K562 (cell line): ENCODE results near the gene DPP9. TPM values are rescaled to one million over a fixed set of nuclear protein-coding genes. Genes with fewer than 3 reads are reported as not detected.
A peak's percentile ranks its signal among the peaks of the same experiment; 100 is the strongest.

Source experiments
- ATAC-seq: fragments of 200-7000 bp; cut with Tn5 transposase; 3 replicates; pipeline ENCODE4 v1.9.1; 2020; ENCODE audit warnings: moderate library complexity
- BruUV-seq: library from RNA; stranded (reverse); fragments of 400-500 nt; replicated peaks from 2 replicates; lab custom pipeline; 2021; lab: Mats Ljungman, UMichigan
- CTCF ChIA-PET: fragments of 300-600 bp; formaldehyde crosslinking; extraction: SDS; loops from one replicate; lab custom pipeline; 2021; ENCODE audit warnings: low intra/inter-chr PET ratio; lab: Yijun Ruan, JAX
- POLR2A ChIA-PET: fragments of 300-600, 350-650 bp; sonication (Branson Sonifier 250); formaldehyde crosslinking; extraction: SDS; loops from one replicate; lab custom pipeline; 2021; ENCODE audit warnings: antibody characterized with exemption, inconsistent platforms; lab: Yijun Ruan, JAX
- DNase-seq, 4 experiments: peaks; one replicate each; pipeline versions ENCODE4 v3.0.0 to v3.0.0-alpha.2; 2011 to 2018; ENCODE audit warnings: low spot score in 3 of 4, mixed read lengths in 3 of 4; ENCODE audit errors: extremely low read depth in 1 of 4
- FAIRE-seq: peaks from 2 replicates; lab custom pipeline; 2011; peaks lifted over from hg19 to GRCh38; lab: Jason Lieb, UNC
- H2AFZ ChIP-seq: 2 replicates; pipeline ENCODE4 v1.6.0; 2011; ENCODE audit warnings: low read depth, low read length, control low read depth, inconsistent platforms
- H3K27ac ChIP-seq: fragments of 200-600 bp; 3 replicates; pipeline ENCODE4 v1.8.0; 2011; ENCODE audit warnings: low read depth, mild to moderate bottlenecking, control low read depth, inconsistent platforms, low read length, moderate library complexity, mixed read lengths; ENCODE audit errors: extremely low read depth
- H3K27me3 ChIP-seq, 2 experiments: fragments of 300-600 bp in 1 of 2; 2 replicates in 1 of 2; 3 replicates in 1 of 2; pipeline versions ENCODE4 v1.6.0 to v1.8.0; 2011; ENCODE audit warnings: inconsistent platforms in 2 of 2, low read length in 2 of 2, mild to moderate bottlenecking in 1 of 2, mixed read lengths in 1 of 2, moderate library complexity in 1 of 2; ENCODE audit not compliant: control insufficient read depth in 2 of 2, insufficient read depth in 2 of 2
- H3K36me3 ChIP-seq: fragments of 300-600 bp; 3 replicates; pipeline ENCODE4 v1.8.0; 2011; ENCODE audit warnings: mild to moderate bottlenecking, low read length, inconsistent platforms; ENCODE audit not compliant: control insufficient read depth, insufficient read depth
- H3K4me1 ChIP-seq, 2 experiments: fragments of 200-600 bp in 1 of 2; replicated peaks in 1 of 2; 2 replicates in 1 of 2; 3 replicates in 1 of 2; pipeline versions ENCODE4 v1.5.1 to v1.8.0; 2011; ENCODE audit warnings: inconsistent platforms in 2 of 2, low read length in 2 of 2, mild to moderate bottlenecking in 1 of 2, mixed read lengths in 1 of 2, moderate library complexity in 1 of 2; ENCODE audit not compliant: control insufficient read depth in 2 of 2, insufficient read depth in 2 of 2
- H3K4me2 ChIP-seq: 2 replicates; pipeline ENCODE4 v1.6.1; 2011; ENCODE audit warnings: low read length, control low read depth, inconsistent platforms, mixed read lengths; ENCODE audit not compliant: insufficient read depth
- H3K4me3 ChIP-seq: fragments of 200-600 bp; sonication (generic), shearing (Covaris generic); 2 replicates; pipeline ENCODE4 v1.5.1; 2016; ENCODE audit warnings: control low read depth, inconsistent platforms
- H3K79me2 ChIP-seq: fragments of 200-600 bp; 3 replicates; pipeline ENCODE4 v1.8.0; 2011; ENCODE audit warnings: low read length, inconsistent platforms; ENCODE audit not compliant: control insufficient read depth, insufficient read depth
- H3K9ac ChIP-seq, 2 experiments: 2 replicates each; pipeline versions ENCODE4 v1.6.0 to v1.6.1; 2011; ENCODE audit warnings: low read depth in 2 of 2, low read length in 2 of 2, control low read depth in 1 of 2, inconsistent platforms in 1 of 2, mild to moderate bottlenecking in 1 of 2, mixed read lengths in 1 of 2; ENCODE audit not compliant: insufficient read depth in 1 of 2
- H3K9me1 ChIP-seq: one replicate; pipeline ENCODE4 v1.6.0; 2011; ENCODE audit warnings: inconsistent platforms, mild to moderate bottlenecking, low read length, moderate library complexity; ENCODE audit not compliant: control insufficient read depth, insufficient read depth
- H3K9me3 ChIP-seq: replicated peaks from 2 replicates; pipeline ENCODE4 v1.5.1; 2011; ENCODE audit warnings: low read depth, low read length, inconsistent platforms; ENCODE audit not compliant: control insufficient read depth, insufficient read depth
- H4K20me1 ChIP-seq: replicated peaks from 2 replicates; pipeline ENCODE4 v1.6.1; 2011; ENCODE audit warnings: low read length, inconsistent platforms, mixed read lengths; ENCODE audit not compliant: control insufficient read depth, insufficient read depth
- ATF7 ChIP-seq: fragments of 450-650 bp; IDR thresholded peaks from 2 replicates; pipeline ENCODE4 v1.7.1; 2014; ENCODE audit warnings: mild to moderate bottlenecking, moderate library complexity
- NFE2L1 ChIP-seq: fragments of 450-650 bp; IDR thresholded peaks from 2 replicates; pipeline ENCODE4 v1.6.1; 2016; ENCODE audit warnings: missing genetic modification characterization, low read depth, mild to moderate bottlenecking, missing compliant biosample characterization, moderate library complexity, borderline replicate concordance
- NFIC ChIP-seq: fragments of 450-650 bp; IDR thresholded peaks from 2 replicates; pipeline ENCODE4 v1.6.1; 2017; ENCODE audit warnings: mild to moderate bottlenecking, inconsistent platforms
- NR2C2 ChIP-seq, 2 experiments: fragments of 200-800 bp in 1 of 2; sonication (Bioruptor generic) in 1 of 2; sonication (generic) in 1 of 2; formaldehyde crosslinking in 1 of 2; IDR thresholded peaks; 2 replicates each; pipeline versions ENCODE4 v1.6.1 to v1.8.0; 2016 to 2022; ENCODE audit warnings: mild to moderate bottlenecking in 1 of 2, missing compliant biosample characterization in 1 of 2, missing genetic modification characterization in 1 of 2, missing genetic modification reagents in 1 of 2
- POLR2G ChIP-seq: fragments of 200-400 bp; formaldehyde crosslinking; IDR thresholded peaks from 2 replicates; pipeline ENCODE4 v1.6.1; 2017; ENCODE audit warnings: low read depth, mild to moderate bottlenecking, antibody characterized with exemption, low read length, moderate library complexity
- WGBS: fragments of 100-300 bp; shearing (Covaris generic); methylation state at CpG from one replicate; pipeline ENCODE4 v1.1.6; 2016; ENCODE audit warnings: low coverage, mixed read lengths; ENCODE audit not compliant: insufficient coverage; ENCODE audit errors: missing lambda C conversion rate; 5-methylcytosine and 5-hydroxymethylcytosine counted together
- in situ Hi-C: fragments of 300-500 bp; cut with MboI; formaldehyde crosslinking; loops from 4 replicates; pipeline ENCODE4 v1.15.0; 2018; ENCODE audit warnings: inconsistent platforms, mixed read lengths
- intact Hi-C: fragments of 100-400 bp; cut with micrococcal nuclease; formaldehyde crosslinking; loops from 2 replicates; pipeline ENCODE4 v1.14.2; 2022
- polyA plus RNA-seq, 8 experiments: library from polyadenylated mRNA; depleted of rRNA in 4 of 8; stranded (reverse) in 5 of 8; unstranded in 3 of 8; fragments of >200 nt; fragmentation: Nextera tagmentation in 2 of 8; fragmentation: Illumina TruSeq in 1 of 8; extraction: Ambion mirVana in 2 of 8; extraction: Trizol in 1 of 8; gene quantifications; 2 replicates each; pipeline versions ENCODE4 v1.2.1 to v1.2.3, GENCODE V29; 2011 to 2014; ENCODE audit warnings: inconsistent platforms in 1 of 8, missing spikeins in 1 of 8
- total RNA-seq, 7 experiments: library from RNA; depleted of rRNA in 6 of 7; stranded (reverse); fragments of >200 nt in 6 of 7; fragmentation: Illumina TruSeq in 2 of 7; extraction: Trizol in 2 of 7; gene quantifications; 2 replicates each; pipeline versions ENCODE4 v1.2.1 to v1.2.3, GENCODE V29; 2011 to 2021; ENCODE audit warnings: low replicate concordance in 1 of 7

The DPP9 gene
- total and polyA plus RNA-seq, 9 of the 15 experiments (the other 6 are each of a cell fraction or from before 2014, with no cell fraction given): 0.90 to 66.7 (median 24.5) TPM

DNA sequence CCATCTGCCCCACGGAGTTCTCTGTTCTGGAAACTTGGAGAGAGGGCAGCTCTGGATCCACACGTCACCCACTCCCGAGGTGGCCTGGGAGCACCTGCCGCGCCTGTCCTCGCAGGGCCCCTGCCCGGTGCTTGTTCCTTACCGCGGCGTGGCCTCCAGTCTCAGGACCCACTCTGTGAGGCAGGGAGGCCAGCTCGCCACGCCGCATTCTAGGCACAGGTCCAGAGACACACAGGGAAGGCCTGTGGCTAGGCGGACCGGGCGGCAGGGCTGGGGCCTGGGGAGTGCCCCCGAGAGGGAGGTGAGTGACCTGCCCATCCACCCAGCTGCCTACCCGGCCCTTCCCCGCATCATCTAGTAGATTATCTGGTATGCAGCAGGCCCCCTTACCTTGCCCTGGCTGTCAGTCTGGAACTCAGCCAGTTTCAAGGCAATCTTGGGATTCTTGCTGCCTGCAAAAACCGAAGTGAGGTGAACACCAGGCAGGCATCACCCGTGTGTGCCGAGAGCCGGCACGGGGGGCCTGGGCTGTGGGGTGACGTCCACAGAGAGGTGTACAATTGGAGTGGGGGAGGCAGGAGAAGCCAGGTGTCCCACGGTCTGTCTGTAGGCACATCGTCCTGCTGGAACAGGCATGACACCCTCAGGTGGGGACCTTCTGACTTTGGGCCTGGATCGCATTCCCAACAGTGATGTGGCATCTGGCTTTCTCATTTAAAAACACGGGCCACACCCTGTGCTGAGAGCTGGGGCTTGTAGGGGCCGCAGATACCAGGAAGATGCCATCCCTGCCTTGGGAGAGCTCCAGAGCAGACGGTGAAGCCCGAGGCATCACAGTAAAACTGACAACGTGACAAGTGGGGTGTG is 23.6 kb downstream of the DPP9 start:
- intact Hi-C loops: no loop called here
- CTCF ChIA-PET: no interaction called here
- no peak for TF ChIP-seq NFE2L1
- TF ChIP-seq NR2C2 (CRISPR knock-in tag; IDR thresholded peaks at IDR 0.05): no peak
- no peak for TF ChIP-seq NR2C2 (tag; IDR thresholded peaks at IDR 0.05)
- no peak for TF ChIP-seq ATF7
- TF ChIP-seq NFIC: peak; percentile 18; the same call in 1 of the 2 replicates
- TF ChIP-seq POLR2G: peak; percentile 53; the same call in 1 of the 2 replicates
- TF ChIP-seq, all 486 proteins: peak for 2
- Histone ChIP-seq H3K4me2 (no peak overlapping the region), H3K4me3 (no peak overlapping the region), H3K79me2 (no peaks in the 10 kb centered on the region), H3K4me1 (peaks cover 0 to 17% of the 10 kb centered on the region in 2 experiments; a peak in 1 of 5 replicates), H3K9ac (no peak overlapping the region), H3K9me3 (no peaks in the 10 kb centered on the region), H2AFZ (no peak overlapping the region), H3K27me3 (no peaks in the 10 kb centered on the region), H3K27ac (no peak overlapping the region), H3K36me3 (peaks cover 87% of the 10 kb centered on the region; the same call in 2 of the 3 replicates), H4K20me1 (no peaks in the 10 kb centered on the region), H3K9me1 (no peaks in the 10 kb centered on the region)
- 91% methylated on average over 16 of the region's 33 CpGs for WGBS
- POLR2A ChIA-PET: no interaction called here
- no TSS peak for BruUV-seq
- ATAC-seq (no peak), FAIRE-seq (no peak), DNase-seq (no peak)
- in situ Hi-C loops: no loop called here
